GM12892 (cell line): ENCODE data around the gene C6orf120.

Source experiments
- POLR2A ChIP-seq: IDR thresholded peaks from 2 replicates; pipeline ENCODE4 v1.6.1; 2011; ENCODE audit warnings: low read depth, low read length, control low read depth
- POLR2AphosphoS5 ChIP-seq: IDR thresholded peaks from 2 replicates; pipeline ENCODE4 v1.6.1; 2011; ENCODE audit warnings: low read depth, low read length, control low read depth
- TAF1 ChIP-seq: IDR thresholded peaks from 2 replicates; pipeline ENCODE4 v1.6.1; 2011; ENCODE audit warnings: low read depth, mild to moderate bottlenecking, control low read depth, low read length, borderline replicate concordance

GRCh38 chr6:169666441-169666840, 35.5 kb upstream of the C6orf120 start:
- TF ChIP-seq TAF1 (no peak), POLR2A (no peak), POLR2AphosphoS5 (no peak)
